ENCODE results near the gene CLIP4.

CLIP4 gene

GRCh38 chr2:29147963-29148362 is 32.7 kb downstream of the CLIP4 start:
- H3K4me2 ChIP-seq (ENCODE audit: low read depth, low read length, poor library complexity, severe bottlenecking), result no peak overlapping the region
- no peak overlapping the region for H3K4me3 ChIP-seq (ENCODE audit: low read length, poor library complexity, severe bottlenecking)
- no peaks in the 10 kb centered on the region for H3K9me3 ChIP-seq (ENCODE audit: insufficient read depth, low read depth, low read length)
- H3K9ac ChIP-seq (ENCODE audit: low read depth, low read length, poor library complexity, severe bottlenecking), result no peak overlapping the region
- no peaks in the 10 kb centered on the region for H3F3A ChIP-seq (ENCODE audit: low read depth)
- no peaks in the 10 kb centered on the region for H3K36me3 ChIP-seq (ENCODE audit: insufficient read depth, low read length)
- H3K4me1 ChIP-seq (ENCODE audit: insufficient read depth, low read length, poor library complexity, severe bottlenecking), result no peaks in the 10 kb centered on the region
- H4K20me1 ChIP-seq (ENCODE audit: insufficient read depth, low read length, poor library complexity, severe bottlenecking), result no peaks in the 10 kb centered on the region
- TF ChIP-seq EZH2phosphoT487 (IDR thresholded peaks at IDR 0.05; ENCODE audit: borderline replicate concordance) (no peak), CTCF (conservative IDR thresholded peaks at IDR 0.05; ENCODE audit: low read length) (no peak)
- H2AFZ ChIP-seq (ENCODE audit: low read length), result no peak overlapping the region
- H3K79me2 ChIP-seq (ENCODE audit: insufficient read depth, low read length), result no peaks in the 10 kb centered on the region
- H3K27me3 ChIP-seq (ENCODE audit: insufficient read depth, low read length, poor library complexity, severe bottlenecking), result no peaks in the 10 kb centered on the region
- no peaks in the 10 kb centered on the region for H3K9me2 ChIP-seq (replicated peaks; ENCODE audit: low read depth, low read length)

- no peak overlapping the region for H3K4me3 ChIP-seq (ENCODE audit: low read length, poor library complexity, severe bottlenecking)
- no peaks in the 10 kb centered on the region for H3K36me3 ChIP-seq (ENCODE audit: insufficient read depth, low read length)
- no peaks in the 10 kb centered on the region for H3K27me3 ChIP-seq (ENCODE audit: insufficient read depth, low read length, poor library complexity, severe bottlenecking)
- H4K20me1 ChIP-seq (ENCODE audit: insufficient read depth, low read length, poor library complexity, severe bottlenecking), result no peaks in the 10 kb centered on the region
- H3K4me2 ChIP-seq (ENCODE audit: low read depth, low read length, poor library complexity, severe bottlenecking), result no peak overlapping the region
- H3F3A ChIP-seq (ENCODE audit: low read depth), result no peaks in the 10 kb centered on the region
- H2AFZ ChIP-seq (ENCODE audit: low read length), result no peak overlapping the region
- no peak overlapping the region for H3K9ac ChIP-seq (ENCODE audit: low read depth, low read length, poor library complexity, severe bottlenecking)
- H3K9me3 ChIP-seq (ENCODE audit: insufficient read depth, low read depth, low read length), result no peaks in the 10 kb centered on the region
- H3K4me1 ChIP-seq (ENCODE audit: insufficient read depth, low read length, poor library complexity, severe bottlenecking), result no peaks in the 10 kb centered on the region
- no peaks in the 10 kb centered on the region for H3K79me2 ChIP-seq (ENCODE audit: insufficient read depth, low read length)
- TF ChIP-seq EZH2phosphoT487 (IDR thresholded peaks at IDR 0.05; ENCODE audit: borderline replicate concordance) (no peak), CTCF (conservative IDR thresholded peaks at IDR 0.05; ENCODE audit: low read length) (no peak)
- H3K9me2 ChIP-seq (replicated peaks; ENCODE audit: low read depth, low read length), result no peaks in the 10 kb centered on the region
Observed at GRCh38 chr2:29154610-29155009, 39.4 kb downstream of the CLIP4 start.

GRCh38 chr2:29155578-29155977 is 40.4 kb downstream of the CLIP4 start:
- TF ChIP-seq CTCF (conservative IDR thresholded peaks at IDR 0.05; ENCODE audit: low read length) (no peak), EZH2phosphoT487 (IDR thresholded peaks at IDR 0.05; ENCODE audit: borderline replicate concordance) (no peak)
- Histone ChIP-seq H4K20me1 (ENCODE audit: insufficient read depth, low read length, poor library complexity, severe bottlenecking) (no peaks in the 10 kb centered on the region), H3K27me3 (ENCODE audit: insufficient read depth, low read length, poor library complexity, severe bottlenecking) (no peaks in the 10 kb centered on the region), H3F3A (ENCODE audit: low read depth) (no peaks in the 10 kb centered on the region), H3K9me3 (ENCODE audit: insufficient read depth, low read depth, low read length) (no peaks in the 10 kb centered on the region), H3K36me3 (ENCODE audit: insufficient read depth, low read length) (no peaks in the 10 kb centered on the region), H3K9ac (ENCODE audit: low read depth, low read length, poor library complexity, severe bottlenecking) (no peak overlapping the region), H3K4me1 (ENCODE audit: insufficient read depth, low read length, poor library complexity, severe bottlenecking) (no peaks in the 10 kb centered on the region), H3K4me2 (ENCODE audit: low read depth, low read length, poor library complexity, severe bottlenecking) (no peak overlapping the region), H3K79me2 (ENCODE audit: insufficient read depth, low read length) (no peaks in the 10 kb centered on the region), H3K4me3 (ENCODE audit: low read length, poor library complexity, severe bottlenecking) (no peak overlapping the region), H2AFZ (ENCODE audit: low read length) (no peak overlapping the region), H3K9me2 (replicated peaks; ENCODE audit: low read depth, low read length) (no peaks in the 10 kb centered on the region)

All from Loucy (cell line).